ENCODE results near the gene TTYH2. TPM values are rescaled to one million over a fixed set of nuclear protein-coding genes. Genes with fewer than 3 reads are reported as not detected.

Gene TTYH2
- total RNA-seq, result 17.2 TPM

GRCh38 chr17:74212913-74213791, at the start of gene TTYH2:
TTYH2 (plus strand) TSS chr17:74213571; CDS start chr17:74213588, 17 bp downstream.

GRCh38 chr17:74203439-74204240, 9.7 kb upstream of the TTYH2 start, which contains the start of gene RPL38:
RPL38 (plus strand) TSS chr17:74203678; CDS start chr17:74203956, 278 bp downstream.

GRCh38 chr17:74274060-74274708, 60.8 kb downstream of the TTYH2 start, which contains the start of gene DNAI2:
DNAI2 (plus strand) TSS chr17:74274234; CDS start chr17:74281818, 7,584 bp downstream.

Other genes with a start within 250 kb of the TTYH2 start
- 1,198 TPM for gene RPL38, start 9.9 kb upstream of the TTYH2 start, total RNA-seq
- gene DNAI2, start 60.7 kb downstream of the TTYH2 start, total RNA-seq, result not detected
- gene KIF19, start 112.7 kb downstream of the TTYH2 start, total RNA-seq, result 0.63 TPM
- gene BTBD17, start 148.3 kb downstream of the TTYH2 start, total RNA-seq, result 4.7 TPM
- gene GPR142, start 153.9 kb downstream of the TTYH2 start, total RNA-seq, result not detected
- gene GPRC5C, start 218.5 kb downstream of the TTYH2 start, total RNA-seq, result 5.6 TPM